HEK293T (cell line): Measurements from ENCODE around the gene NABP2.

Source experiments
- BHLHE40 ChIP-seq: fragments of 450-650 bp; IDR thresholded peaks from 2 replicates; pipeline ENCODE4 v1.6.1; 2016; ENCODE audit warnings: mild to moderate bottlenecking, moderate library complexity, borderline replicate concordance
- CTBP1 ChIP-seq: fragments of 450-650 bp; IDR thresholded peaks from 2 replicates; pipeline ENCODE4 v1.6.1; 2016; ENCODE audit warnings: borderline replicate concordance
- HDGF ChIP-seq: fragments of 450-650 bp; IDR thresholded peaks from 2 replicates; pipeline ENCODE4 v1.6.1; 2017; ENCODE audit warnings: antibody characterized with exemption, borderline replicate concordance
- SP1 ChIP-seq: fragments of 450-650 bp; IDR thresholded peaks from 2 replicates; pipeline ENCODE4 v1.6.1; 2017

DNA sequence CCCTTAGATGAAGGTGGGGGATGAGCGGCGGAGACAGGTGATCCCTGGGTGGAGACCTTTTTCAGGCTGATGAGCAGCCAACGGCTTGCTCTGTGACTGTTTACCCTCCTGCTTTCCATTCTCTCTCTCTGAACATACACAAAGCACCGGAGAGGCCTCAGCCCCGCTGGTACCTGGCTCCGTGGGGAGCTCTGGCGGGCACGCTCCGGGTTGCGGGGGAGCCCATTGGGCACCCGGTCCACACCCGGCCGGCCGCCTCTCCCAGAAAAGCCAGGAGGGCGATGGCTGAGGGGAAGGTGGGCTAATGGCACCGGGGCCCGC is 35.4 kb upstream of the NABP2 start:
- TF ChIP-seq SP1: no peak
- no peak for TF ChIP-seq BHLHE40
- no peak for TF ChIP-seq CTBP1
- TF ChIP-seq HDGF: no peak
